HEK293 (cell line): Measurements from ENCODE around the gene ZNF836.

Source experiments
- CTCF ChIA-PET: fragments of 350-600 bp; formaldehyde crosslinking; extraction: SDS; loops from one replicate; lab custom pipeline; 2021; ENCODE audit warnings: antibody characterized with exemption; lab: Yijun Ruan, JAX
- POLR2A ChIA-PET: fragments of 300-600 bp; formaldehyde crosslinking; extraction: SDS; loops from one replicate; lab custom pipeline; 2020; ENCODE audit warnings: antibody characterized with exemption, inconsistent platforms; lab: Yijun Ruan, JAX
- H3K27ac ChIP-seq: fragments of 200-500 bp; sonication (Bioruptor generic); 2 replicates; pipeline ENCODE4 v1.5.1; 2014; ENCODE audit warnings: low read depth, low read length, control low read depth, inconsistent platforms; ENCODE audit errors: extremely low read depth
- H3K36me3 ChIP-seq, 2 experiments: fragments of 200-500 bp in 1 of 2; sonication (Bioruptor generic) in 1 of 2; 1 replicate in 1 of 2; 2 replicates in 1 of 2; pipeline ENCODE4 v1.5.1; 2014 to 2017; ENCODE audit warnings: inconsistent platforms in 2 of 2, low read length in 2 of 2; ENCODE audit not compliant: control insufficient read depth in 2 of 2, insufficient read depth in 1 of 2
- H3K4me1 ChIP-seq: fragments of 200-500 bp; sonication (Bioruptor generic); 2 replicates; pipeline ENCODE4 v1.5.1; 2014; ENCODE audit warnings: mild to moderate bottlenecking, low read length, inconsistent platforms; ENCODE audit not compliant: control insufficient read depth, insufficient read depth
- H3K4me3 ChIP-seq: 2 replicates; pipeline ENCODE4 v1.5.1; 2011; ENCODE audit warnings: low read depth, mild to moderate bottlenecking, control low read depth, low read length, moderate library complexity
- H3K9me3 ChIP-seq: fragments of 200-500 bp; sonication (Bioruptor generic); 2 replicates; pipeline ENCODE4 v1.5.1; 2014; ENCODE audit warnings: low read depth, low read length, inconsistent platforms; ENCODE audit not compliant: control insufficient read depth, insufficient read depth
- GLIS2 ChIP-seq: fragments of 450-650 bp; formaldehyde crosslinking; IDR thresholded peaks from 2 replicates; pipeline ENCODE4 v1.5.1; 2016; ENCODE audit warnings: missing biosample characterization, missing genetic modification characterization
- PRDM1 ChIP-seq: fragments of 450-650 bp; formaldehyde crosslinking; IDR thresholded peaks from 2 replicates; pipeline ENCODE4; 2016; ENCODE audit warnings: missing biosample characterization, missing genetic modification characterization
- SP3 ChIP-seq: fragments of 450-650 bp; formaldehyde crosslinking; IDR thresholded peaks from 2 replicates; pipeline ENCODE4 v1.5.1; 2016; ENCODE audit warnings: missing biosample characterization, missing genetic modification characterization
- ZBTB21 ChIP-seq: fragments of 450-650 bp; formaldehyde crosslinking; IDR thresholded peaks from 2 replicates; pipeline ENCODE4 v1.5.1; 2017; ENCODE audit warnings: missing biosample characterization, missing genetic modification characterization
- ZNF10 ChIP-seq: fragments of 450-650 bp; formaldehyde crosslinking; IDR thresholded peaks from 2 replicates; pipeline ENCODE4 v1.5.1; 2017; ENCODE audit warnings: missing biosample characterization, missing genetic modification characterization
- ZNF202 ChIP-seq: fragments of 450-650 bp; formaldehyde crosslinking; IDR thresholded peaks from 2 replicates; pipeline ENCODE4 v1.5.1; 2016; ENCODE audit warnings: missing biosample characterization, missing genetic modification characterization, borderline replicate concordance
- ZNF214 ChIP-seq: fragments of 450-650 bp; formaldehyde crosslinking; IDR thresholded peaks from 2 replicates; pipeline ENCODE4 v1.5.1; 2017; ENCODE audit warnings: missing biosample characterization, mild to moderate bottlenecking, missing genetic modification characterization, borderline replicate concordance
- ZNF223 ChIP-seq: fragments of 450-650 bp; formaldehyde crosslinking; IDR thresholded peaks from 2 replicates; pipeline ENCODE4 v1.5.1; 2016; ENCODE audit warnings: missing biosample characterization, missing genetic modification characterization
- ZNF239 ChIP-seq: fragments of 450-650 bp; formaldehyde crosslinking; IDR thresholded peaks from 2 replicates; pipeline ENCODE4 v1.5.1; 2016; ENCODE audit warnings: missing biosample characterization, missing genetic modification characterization
- ZNF266 ChIP-seq: fragments of 450-650 bp; formaldehyde crosslinking; IDR thresholded peaks from 2 replicates; pipeline ENCODE4 v1.5.1; 2016; ENCODE audit warnings: missing biosample characterization, missing genetic modification characterization, low read depth
- ZNF335 ChIP-seq: fragments of 450-650 bp; formaldehyde crosslinking; conservative IDR thresholded peaks from 2 replicates; pipeline ENCODE4 v1.5.1; 2016; ENCODE audit warnings: missing biosample characterization, missing genetic modification characterization
- ZNF426 ChIP-seq: fragments of 450-650 bp; formaldehyde crosslinking; IDR thresholded peaks from 2 replicates; pipeline ENCODE4 v1.5.1; 2017; ENCODE audit warnings: missing biosample characterization, missing genetic modification characterization, mild to moderate bottlenecking, inconsistent platforms, moderate library complexity
- ZNF561 ChIP-seq: fragments of 450-650 bp; IDR thresholded peaks from 2 replicates; pipeline ENCODE4 v1.5.1; 2018; ENCODE audit warnings: missing biosample characterization, missing genetic modification characterization, borderline replicate concordance
- ZNF610 ChIP-seq: fragments of 450-650 bp; formaldehyde crosslinking; IDR thresholded peaks from 2 replicates; pipeline ENCODE4 v1.5.1; 2016; ENCODE audit warnings: missing biosample characterization, missing genetic modification characterization, borderline replicate concordance
- ZNF792 ChIP-seq: fragments of 450-650 bp; formaldehyde crosslinking; IDR thresholded peaks from 2 replicates; pipeline ENCODE4 v1.5.1; 2016; ENCODE audit warnings: missing biosample characterization, missing genetic modification characterization
- ZNF843 ChIP-seq: fragments of 450-650 bp; formaldehyde crosslinking; IDR thresholded peaks from 2 replicates; pipeline ENCODE4 v1.5.1; 2016; ENCODE audit warnings: missing biosample characterization, missing genetic modification characterization
- TF ChIP-seq, protein P1 (sequence below): fragments of 450-650 bp; formaldehyde crosslinking; conservative IDR thresholded peaks from 2 replicates; pipeline ENCODE4 v1.5.1; 2016; ENCODE audit warnings: low read depth, missing biosample characterization, missing genetic modification characterization
- TF ChIP-seq, protein P2 (sequence below): fragments of 450-650 bp; formaldehyde crosslinking; IDR thresholded peaks from 2 replicates; pipeline ENCODE4 v1.5.1; 2016; ENCODE audit warnings: missing biosample characterization, missing genetic modification characterization, borderline replicate concordance
- TF ChIP-seq, protein P3 (sequence below): fragments of 450-650 bp; formaldehyde crosslinking; IDR thresholded peaks from 2 replicates; pipeline ENCODE4 v1.5.1; 2016; ENCODE audit warnings: missing biosample characterization, missing genetic modification characterization

Gene ZNF836

DNA sequence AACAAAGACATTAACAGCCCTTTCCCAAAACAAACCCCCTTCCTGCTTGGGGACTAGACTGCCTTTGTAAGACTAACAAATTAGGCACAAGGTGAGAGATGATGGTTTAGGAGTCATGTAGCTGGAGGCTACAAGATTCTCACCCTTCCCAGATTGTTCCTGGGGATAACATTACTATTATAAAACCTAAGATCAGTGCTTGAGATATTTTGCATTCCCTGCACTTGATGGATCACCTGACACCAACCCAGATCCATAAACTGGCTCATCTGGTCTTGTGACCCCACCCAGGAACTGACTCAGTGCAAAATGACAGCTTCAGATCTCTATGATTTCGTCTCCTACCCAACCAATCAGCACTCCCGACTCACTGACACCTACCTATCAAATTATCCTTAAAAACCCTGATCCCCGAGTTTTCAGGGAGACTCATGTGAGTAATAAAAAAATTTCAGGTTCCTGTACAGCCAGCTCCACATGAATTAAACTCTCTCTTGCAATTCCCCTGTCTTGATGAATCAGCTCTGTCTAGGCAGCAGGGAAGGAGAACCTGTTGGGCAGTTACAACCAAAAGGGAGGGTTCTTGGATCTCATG is 29.3 kb downstream of the ZNF836 start (continued):
- TF ChIP-seq, protein P1, sequence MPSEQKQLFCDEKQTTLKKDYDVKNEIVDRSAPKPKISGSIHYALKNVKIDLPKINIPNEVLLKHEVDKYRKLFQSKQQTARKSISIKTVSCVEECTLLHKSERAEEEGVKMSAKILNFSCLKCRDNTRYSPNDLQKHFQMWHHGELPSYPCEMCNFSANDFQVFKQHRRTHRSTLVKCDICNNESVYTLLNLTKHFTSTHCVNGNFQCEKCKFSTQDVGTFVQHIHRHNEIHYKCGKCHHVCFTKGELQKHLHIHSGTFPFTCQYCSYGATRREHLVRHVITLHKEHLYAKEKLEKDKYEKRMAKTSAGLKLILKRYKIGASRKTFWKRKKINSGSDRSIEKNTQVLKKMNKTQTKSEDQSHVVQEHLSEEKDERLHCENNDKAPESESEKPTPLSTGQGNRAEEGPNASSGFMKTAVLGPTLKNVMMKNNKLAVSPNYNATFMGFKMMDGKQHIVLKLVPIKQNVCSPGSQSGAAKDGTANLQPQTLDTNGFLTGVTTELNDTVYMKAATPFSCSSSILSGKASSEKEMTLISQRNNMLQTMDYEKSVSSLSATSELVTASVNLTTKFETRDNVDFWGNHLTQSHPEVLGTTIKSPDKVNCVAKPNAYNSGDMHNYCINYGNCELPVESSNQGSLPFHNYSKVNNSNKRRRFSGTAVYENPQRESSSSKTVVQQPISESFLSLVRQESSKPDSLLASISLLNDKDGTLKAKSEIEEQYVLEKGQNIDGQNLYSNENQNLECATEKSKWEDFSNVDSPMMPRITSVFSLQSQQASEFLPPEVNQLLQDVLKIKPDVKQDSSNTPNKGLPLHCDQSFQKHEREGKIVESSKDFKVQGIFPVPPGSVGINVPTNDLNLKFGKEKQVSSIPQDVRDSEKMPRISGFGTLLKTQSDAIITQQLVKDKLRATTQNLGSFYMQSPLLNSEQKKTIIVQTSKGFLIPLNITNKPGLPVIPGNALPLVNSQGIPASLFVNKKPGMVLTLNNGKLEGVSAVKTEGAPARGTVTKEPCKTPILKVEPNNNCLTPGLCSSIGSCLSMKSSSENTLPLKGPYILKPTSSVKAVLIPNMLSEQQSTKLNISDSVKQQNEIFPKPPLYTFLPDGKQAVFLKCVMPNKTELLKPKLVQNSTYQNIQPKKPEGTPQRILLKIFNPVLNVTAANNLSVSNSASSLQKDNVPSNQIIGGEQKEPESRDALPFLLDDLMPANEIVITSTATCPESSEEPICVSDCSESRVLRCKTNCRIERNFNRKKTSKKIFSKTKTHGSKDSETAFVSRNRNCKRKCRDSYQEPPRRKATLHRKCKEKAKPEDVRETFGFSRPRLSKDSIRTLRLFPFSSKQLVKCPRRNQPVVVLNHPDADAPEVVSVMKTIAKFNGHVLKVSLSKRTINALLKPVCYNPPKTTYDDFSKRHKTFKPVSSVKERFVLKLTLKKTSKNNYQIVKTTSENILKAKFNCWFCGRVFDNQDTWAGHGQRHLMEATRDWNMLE (tag by site-specific recombination) = no peak
- no peak for TF ChIP-seq ZNF214

DNA sequence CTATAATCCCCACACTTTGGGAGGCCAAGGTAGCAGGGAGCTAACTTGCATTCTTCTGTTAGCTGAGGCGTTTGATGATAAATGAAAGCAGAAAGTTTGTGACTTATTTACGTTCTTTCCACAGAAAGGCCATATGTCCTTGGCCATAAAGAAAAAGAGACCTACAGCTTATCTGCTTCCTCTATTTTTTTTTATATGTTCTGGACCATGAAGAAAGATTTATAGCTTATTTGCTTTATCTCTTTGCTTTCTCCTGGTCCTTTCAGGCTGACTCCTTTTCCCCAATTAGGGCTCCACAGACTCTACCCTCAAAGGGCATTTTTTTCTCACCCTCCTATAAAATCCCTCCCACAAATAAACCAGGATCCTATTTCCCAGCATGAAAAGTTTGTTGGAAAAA is 30.2 kb downstream of the ZNF836 start:
- H3K36me3 ChIP-seq = peaks cover 0 to 5% of the 10 kb centered on the region in 2 experiments; a peak in 2 of 3 replicates
- CTCF ChIA-PET = no interaction called here
- POLR2A ChIA-PET = interaction anchor here (2.3 kb wide), 1 partner anchor 48 kb away, joined by 17 read pairs; the partner anchor contains the start of gene PPP2R1A

DNA sequence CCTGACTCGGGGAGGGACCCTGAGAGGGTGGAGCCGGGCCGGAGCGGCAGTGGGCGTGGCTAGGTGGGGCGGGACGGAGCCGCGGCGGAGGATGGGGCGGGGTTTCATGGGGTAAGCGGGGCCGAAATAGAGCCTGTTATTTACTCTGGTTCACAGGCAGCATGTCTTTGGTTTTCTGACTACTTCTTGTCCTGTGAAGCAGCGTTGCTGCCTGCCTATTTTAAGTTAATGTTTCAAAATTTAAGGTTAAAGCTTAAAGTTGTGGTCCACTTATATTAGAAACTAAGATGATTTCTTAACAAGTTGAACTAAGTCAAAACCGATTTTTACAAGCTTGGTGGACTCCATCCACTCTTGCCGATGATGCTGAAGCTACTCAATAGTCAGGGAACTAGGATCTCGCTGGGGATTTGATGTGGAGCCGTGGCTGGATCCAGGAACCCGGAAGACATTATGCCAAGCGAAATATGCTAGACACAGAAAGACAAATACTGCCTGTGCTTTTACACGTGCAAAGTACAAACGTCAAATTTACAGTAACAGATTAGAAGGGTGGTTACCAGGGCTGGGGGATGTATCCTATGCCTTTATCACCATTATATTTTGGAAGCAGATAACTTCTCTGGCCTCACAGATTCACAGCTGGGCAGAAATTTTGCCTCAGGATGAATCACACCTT is 31.2 kb downstream of the ZNF836 start:
- H3K36me3 ChIP-seq = peaks cover 0 to 5% of the 10 kb centered on the region in 2 experiments; a peak in 2 of 3 replicates
- no peak overlapping the region for H3K4me3 ChIP-seq
- POLR2A ChIA-PET = interaction anchor here (0.6 to 2.3 kb wide), 2 partner anchors 34 to 49 kb away, joined by 5 to 17 read pairs; partner anchors contain the start of gene PPP2R1A
- CTCF ChIA-PET = interaction anchor here (0.6 to 1.5 kb wide), 4 partner anchors 19 to 645 kb away, joined by 3 to 9 read pairs (median 3); no protein-coding TSS in a partner anchor
- no peak overlapping the region for H3K27ac ChIP-seq
- TF ChIP-seq ZNF843 (no peak), SP3 (tag by site-specific recombination) (0 out of 2 replicates have a peak, but pooled peaks have one; percentile 40), ZNF335 (tag by site-specific recombination) (peak; percentile 86)
- H3K9me3 ChIP-seq = peaks cover under 1% of the 10 kb centered on the region; the same call in 1 of the 2 replicates
- H3K4me1 ChIP-seq = no peaks in the 10 kb centered on the region

More for the DNA sequence above, 30.2 kb downstream of the ZNF836 start:
- Histone ChIP-seq H3K4me1 (no peaks in the 10 kb centered on the region), H3K9me3 (no peaks in the 10 kb centered on the region), H3K4me3 (no peak overlapping the region), H3K27ac (no peak overlapping the region)
- TF ChIP-seq ZNF239 = no peak
- no peak for TF ChIP-seq GLIS2 (tag by site-specific recombination)
- TF ChIP-seq ZNF10 (tag by site-specific recombination) = no peak
- no peak for TF ChIP-seq ZNF223
- no peak for TF ChIP-seq ZNF561 (tag by site-specific recombination)
- TF ChIP-seq ZNF610 (tag by site-specific recombination) = no peak
- TF ChIP-seq PRDM1 (tag by site-specific recombination) = no peak
- TF ChIP-seq, protein P2, sequence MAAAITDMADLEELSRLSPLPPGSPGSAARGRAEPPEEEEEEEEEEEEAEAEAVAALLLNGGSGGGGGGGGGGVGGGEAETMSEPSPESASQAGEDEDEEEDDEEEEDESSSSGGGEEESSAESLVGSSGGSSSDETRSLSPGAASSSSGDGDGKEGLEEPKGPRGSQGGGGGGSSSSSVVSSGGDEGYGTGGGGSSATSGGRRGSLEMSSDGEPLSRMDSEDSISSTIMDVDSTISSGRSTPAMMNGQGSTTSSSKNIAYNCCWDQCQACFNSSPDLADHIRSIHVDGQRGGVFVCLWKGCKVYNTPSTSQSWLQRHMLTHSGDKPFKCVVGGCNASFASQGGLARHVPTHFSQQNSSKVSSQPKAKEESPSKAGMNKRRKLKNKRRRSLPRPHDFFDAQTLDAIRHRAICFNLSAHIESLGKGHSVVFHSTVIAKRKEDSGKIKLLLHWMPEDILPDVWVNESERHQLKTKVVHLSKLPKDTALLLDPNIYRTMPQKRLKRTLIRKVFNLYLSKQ = no peak
- TF ChIP-seq ZNF792 (tag by site-specific recombination) = no peak
- no peak for TF ChIP-seq ZNF426 (tag by site-specific recombination)
- TF ChIP-seq, protein P3, sequence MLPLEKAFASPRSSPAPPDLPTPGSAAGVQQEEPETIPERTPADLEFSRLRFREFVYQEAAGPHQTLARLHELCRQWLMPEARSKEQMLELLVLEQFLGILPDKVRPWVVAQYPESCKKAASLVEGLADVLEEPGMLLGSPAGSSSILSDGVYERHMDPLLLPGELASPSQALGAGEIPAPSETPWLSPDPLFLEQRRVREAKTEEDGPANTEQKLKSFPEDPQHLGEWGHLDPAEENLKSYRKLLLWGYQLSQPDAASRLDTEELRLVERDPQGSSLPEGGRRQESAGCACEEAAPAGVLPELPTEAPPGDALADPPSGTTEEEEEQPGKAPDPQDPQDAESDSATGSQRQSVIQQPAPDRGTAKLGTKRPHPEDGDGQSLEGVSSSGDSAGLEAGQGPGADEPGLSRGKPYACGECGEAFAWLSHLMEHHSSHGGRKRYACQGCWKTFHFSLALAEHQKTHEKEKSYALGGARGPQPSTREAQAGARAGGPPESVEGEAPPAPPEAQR = no peak
- no peak for TF ChIP-seq ZNF266 (tag by site-specific recombination)
- TF ChIP-seq ZBTB21 = no peak
- no peak for TF ChIP-seq ZNF202 (tag by site-specific recombination)
